ENCODE measurements around the gene LRP1. TPM values are rescaled to one million over a fixed set of nuclear protein-coding genes. Genes with fewer than 3 reads are reported as not detected.

The LRP1 gene
- total RNA-seq, 1 donor from 2014 or later: 477 TPM

DNA sequence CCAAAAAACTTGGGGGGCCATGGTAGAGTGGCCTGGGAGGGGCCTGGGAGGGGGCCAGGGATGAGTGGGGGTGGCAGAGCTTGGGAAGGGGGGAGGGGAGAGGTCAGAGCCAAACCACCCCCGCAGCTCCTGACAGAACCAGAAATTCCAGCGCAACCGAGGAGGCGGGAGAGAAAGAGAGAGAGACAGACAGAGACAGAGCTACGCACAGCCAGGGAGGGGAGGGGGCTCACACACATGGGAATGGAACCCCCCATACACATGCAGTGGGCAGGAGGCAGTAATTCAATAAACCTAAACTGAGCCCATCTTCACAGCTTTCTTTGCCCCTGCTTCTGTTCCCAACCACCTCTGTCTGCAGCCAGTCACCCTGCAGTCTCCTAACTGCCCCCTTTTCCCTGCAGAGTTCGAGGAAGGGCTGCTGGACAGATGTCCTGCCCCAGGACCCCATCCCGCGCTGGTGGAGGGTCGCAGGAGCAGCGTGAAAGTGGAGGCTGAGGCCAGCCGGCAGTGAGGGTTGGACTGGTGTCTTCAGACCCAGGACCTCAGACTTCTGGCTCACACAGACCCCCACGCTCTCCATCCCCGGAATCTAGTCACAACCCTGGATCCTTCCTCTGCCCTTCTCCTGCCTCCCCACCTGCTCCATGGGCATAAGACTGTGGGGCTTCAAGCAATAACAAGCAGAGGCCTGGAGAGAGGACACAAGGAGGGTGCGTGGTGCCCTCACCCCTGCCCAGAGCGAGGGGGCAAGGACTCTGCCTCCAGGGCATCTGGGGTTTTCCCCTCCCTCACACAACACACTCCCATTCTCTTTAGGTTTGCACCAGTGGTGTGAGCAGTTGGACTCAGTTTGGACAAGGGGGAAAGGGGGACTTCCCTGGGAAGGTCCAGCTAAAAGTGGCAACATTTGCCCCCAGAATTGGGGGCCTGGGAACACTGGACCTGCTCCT, 33.8 kb upstream of the LRP1 start:
- no peaks in the 10 kb centered on the region for H3K27me3 ChIP-seq
- H3K9me3 ChIP-seq: no peaks in the 10 kb centered on the region
- no peak overlapping the region for H3K4me3 ChIP-seq
- H3K36me3 ChIP-seq: peaks cover 0 to 67% of the 10 kb centered on the region in 2 donors
- TF ChIP-seq POLR2A (IDR thresholded peaks at IDR 0.05) (no peak), POLR2AphosphoS5 (IDR thresholded peaks at IDR 0.05; ENCODE audit: insufficient read depth in 1 of 2, low read depth in 1 of 2) (no peak), CTCF (IDR thresholded peaks at IDR 0.05) (no peak)
- peaks cover 74% of the 10 kb centered on the region for H3K4me1 ChIP-seq
- intact Hi-C loops (cut with DNase I): no loop called here
- no peak for DNase-seq (ENCODE audit: extremely low spot score in 2 of 2)
- peak overlapping the region; percentile 100 for H3K27ac ChIP-seq

GRCh38 chr12:57095440-57095839, 32.8 kb upstream of the LRP1 start:
- no peak for TF ChIP-seq POLR2AphosphoS5 (IDR thresholded peaks at IDR 0.05; ENCODE audit: insufficient read depth in 1 of 2, low read depth in 1 of 2)
- no peak for TF ChIP-seq POLR2A (IDR thresholded peaks at IDR 0.05)
- no peak for TF ChIP-seq CTCF (IDR thresholded peaks at IDR 0.05)
- DNase-seq (ENCODE audit: extremely low spot score in 2 of 2): no peak
- Histone ChIP-seq H3K36me3 (peaks cover 0 to 75% of the 10 kb centered on the region in 2 donors), H3K4me3 (no peak overlapping the region), H3K4me1 (peaks cover 71% of the 10 kb centered on the region), H3K9me3 (no peaks in the 10 kb centered on the region), H3K27ac (peak overlapping the region; percentile 100), H3K27me3 (no peaks in the 10 kb centered on the region)
- intact Hi-C loops (cut with DNase I): no loop called here

- intact Hi-C loops (cut with DNase I): no loop called here
- Histone ChIP-seq H3K27me3 (no peaks in the 10 kb centered on the region), H3K36me3 (peaks cover 0 to 73% of the 10 kb centered on the region in 2 donors), H3K9me3 (no peaks in the 10 kb centered on the region), H3K27ac (peak overlapping the region; percentile 100), H3K4me3 (no peak overlapping the region), H3K4me1 (peaks cover 64% of the 10 kb centered on the region)
- peak; percentile 23 to 73 for TF ChIP-seq POLR2AphosphoS5 (IDR thresholded peaks at IDR 0.05; ENCODE audit: insufficient read depth in 1 of 2, low read depth in 1 of 2)
- TF ChIP-seq CTCF (IDR thresholded peaks at IDR 0.05): no peak
- no peak for TF ChIP-seq POLR2A (IDR thresholded peaks at IDR 0.05)
- DNase-seq (ENCODE audit: extremely low spot score in 2 of 2): peak in 1 of 2 donors; percentile 89
Measured at GRCh38 chr12:57096099-57096572, 32.1 kb upstream of the LRP1 start.

DNA sequence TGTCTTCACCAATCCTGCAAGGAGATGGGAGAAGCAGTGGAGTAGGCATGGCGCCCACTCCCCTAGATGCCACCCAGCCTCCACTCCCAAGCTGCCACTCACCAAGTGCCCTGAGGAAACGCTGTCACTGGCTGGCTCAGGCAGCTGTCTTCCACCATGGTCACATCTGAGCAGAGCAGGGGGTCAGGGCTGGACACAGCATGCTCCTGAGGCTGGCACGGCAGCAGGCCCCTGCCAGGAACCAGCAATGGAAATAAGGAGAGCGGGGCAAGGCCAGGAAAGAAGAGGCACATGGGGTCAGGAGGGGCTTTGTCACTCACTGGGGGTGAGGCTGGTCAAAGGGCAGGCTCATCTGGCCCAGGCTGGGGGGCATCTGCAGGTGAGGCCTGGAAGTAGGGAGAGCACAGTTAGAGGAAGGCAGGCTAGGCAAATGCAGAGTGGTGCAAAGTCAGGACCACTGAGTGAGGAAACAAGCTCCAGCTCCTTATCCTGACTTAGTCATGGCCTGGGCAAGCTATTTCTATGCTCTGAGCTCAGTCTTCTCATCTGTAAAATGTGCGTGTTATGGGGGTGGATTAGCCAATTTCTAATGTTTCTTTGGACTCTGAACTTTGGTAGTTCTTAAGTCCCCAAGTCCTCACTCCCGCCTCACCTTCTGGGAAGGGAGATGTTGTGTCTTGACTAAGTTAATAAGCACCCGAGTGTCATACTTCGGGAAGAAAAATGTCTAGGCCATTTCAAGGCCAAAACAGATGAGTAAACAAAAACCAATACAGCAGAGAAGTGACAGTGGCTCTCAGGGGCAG, 31.3 kb upstream of the LRP1 start:
- H3K9me3 ChIP-seq: no peaks in the 10 kb centered on the region
- peaks cover 0 to 70% of the 10 kb centered on the region in 2 donors for H3K36me3 ChIP-seq
- no peak overlapping the region for H3K4me3 ChIP-seq
- peaks cover 56% of the 10 kb centered on the region for H3K4me1 ChIP-seq
- H3K27me3 ChIP-seq: no peaks in the 10 kb centered on the region
- no peak for TF ChIP-seq CTCF (IDR thresholded peaks at IDR 0.05)
- no peak for TF ChIP-seq POLR2AphosphoS5 (IDR thresholded peaks at IDR 0.05; ENCODE audit: insufficient read depth in 1 of 2, low read depth in 1 of 2)
- TF ChIP-seq POLR2A (IDR thresholded peaks at IDR 0.05): no peak
- DNase-seq (ENCODE audit: extremely low spot score in 2 of 2): peak in 1 of 2 donors; percentile 88
- intact Hi-C loops (cut with DNase I): no loop called here
- peak overlapping the region; percentile 100 for H3K27ac ChIP-seq

All from vagina (tissue), 2 donors.